ENCODE results near the gene GSN. TPM values are rescaled to one million over a fixed set of nuclear protein-coding genes. Genes with fewer than 3 reads are reported as not detected.

GSN gene
- total and polyA plus RNA-seq, 9 of the 15 experiments (the other 6 are each of a cell fraction or from before 2014, with no cell fraction given), result 0.39 to 16.6 (median 8.2) TPM

GRCh38 chr9:121350036-121350435 lies 82.1 kb downstream of the GSN start (continued):
- TF ChIP-seq ZBTB40 (IDR thresholded peaks at IDR 0.05) (no peak), ZBTB40 (CRISPR knock-in tag; IDR thresholded peaks at IDR 0.05) (no peak), SNRNP70 (optimal IDR thresholded peaks at IDR 0.05; ENCODE audit: low read depth, low read length) (no peak), KHSRP (IDR thresholded peaks at IDR 0.05) (no peak), ESRRB (CRISPR knock-in tag; IDR thresholded peaks at IDR 0.05; ENCODE audit: borderline replicate concordance) (no peak), ZNF140 (CRISPR knock-in tag; IDR thresholded peaks at IDR 0.05) (no peak), ZNF436 (CRISPR knock-in tag; IDR thresholded peaks at IDR 0.05) (no peak), ZNF830 (CRISPR knock-in tag; IDR thresholded peaks at IDR 0.05) (no peak), DLX4 (CRISPR knock-in tag; IDR thresholded peaks at IDR 0.05) (no peak)

Measured in K562 (cell line).